SKM-1 treated with dmso at 0.1 percent for 144 hours (cell line): ENCODE data around the gene EPHB1.
"Not testable (repeated sequence)": the region's sequence is repeated elsewhere in the genome, so short reads cannot be mapped to it uniquely, and the experiment has no call there.

ENCODE experiments used
- DNase-seq: peaks from one replicate; lab custom pipeline; 2025; ENCODE audit not compliant: unreplicated experiment; lab: John Stamatoyannopoulos, UW

EPHB1 gene

DNA sequence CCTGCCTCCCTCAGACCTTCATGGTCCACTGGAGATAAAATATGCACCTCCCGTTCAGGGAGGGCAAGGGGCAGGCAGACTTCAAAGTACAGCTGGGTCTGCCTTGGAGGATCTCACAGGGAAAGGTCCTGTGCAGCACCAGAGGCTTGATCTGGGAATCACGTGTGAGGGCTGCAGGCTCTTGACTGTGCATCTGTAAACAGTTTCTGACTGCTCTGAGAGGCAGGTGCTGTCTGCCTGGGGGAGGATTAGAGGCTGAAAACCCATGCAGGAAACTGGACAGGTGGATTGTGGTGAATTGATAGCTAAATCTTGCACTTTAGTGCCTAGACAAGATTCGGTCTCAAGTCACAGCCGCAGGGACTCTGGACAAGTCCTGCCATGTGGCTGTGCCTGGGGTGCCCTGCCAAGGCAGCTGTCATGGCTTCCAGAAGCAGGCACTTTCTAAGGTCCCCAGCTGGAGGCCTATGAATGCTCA, 239.3 kb downstream of the EPHB1 start:
- no peak for DNase-seq

- DNase-seq, result no peak
These were observed 239.9 kb downstream of the EPHB1 start for GRCh38 chr3:135034891-135035440.

DNA sequence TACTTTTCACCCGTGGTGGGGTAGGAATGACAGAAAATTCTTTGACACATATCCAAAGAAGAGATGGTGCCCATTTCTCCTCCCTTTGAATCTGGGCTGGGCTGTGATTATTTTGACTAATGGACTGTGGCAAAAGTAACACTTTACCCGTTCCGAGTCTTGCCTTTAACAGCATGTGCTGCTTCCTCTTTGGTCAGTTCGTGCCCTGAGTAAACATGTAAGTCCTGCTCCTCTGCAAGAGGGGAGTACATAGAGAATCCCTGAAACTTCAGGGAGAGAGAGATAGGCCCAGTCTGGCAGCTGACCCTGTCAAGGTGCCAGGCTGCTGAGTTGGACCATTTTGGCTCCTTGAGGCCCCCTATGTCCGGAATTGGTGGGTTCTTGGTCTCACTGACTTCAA, 243.1 kb downstream of the EPHB1 start:
- no peak for DNase-seq

DNA sequence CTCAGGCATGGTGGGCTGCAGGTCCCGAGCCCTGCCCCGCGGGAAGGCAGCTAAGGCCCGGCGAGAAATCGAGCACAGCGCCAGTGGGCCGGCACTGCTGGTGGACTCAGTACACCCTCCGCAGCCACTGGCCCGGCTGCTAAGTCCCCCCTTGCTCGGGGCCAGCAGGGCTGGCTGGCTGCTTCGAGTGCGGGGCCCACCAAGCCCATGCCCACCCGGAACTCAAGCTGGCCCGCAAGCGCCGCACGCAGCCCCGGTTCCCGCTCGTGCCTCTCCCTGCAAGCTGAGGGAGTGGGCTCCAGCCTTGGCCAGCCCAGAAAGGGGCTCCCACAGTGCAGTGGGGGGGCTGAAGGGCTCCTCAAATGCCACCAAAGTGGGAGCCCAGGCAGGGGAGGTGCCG, 244.5 kb downstream of the EPHB1 start:
- DNase-seq, result not testable (repeated sequence)

DNA sequence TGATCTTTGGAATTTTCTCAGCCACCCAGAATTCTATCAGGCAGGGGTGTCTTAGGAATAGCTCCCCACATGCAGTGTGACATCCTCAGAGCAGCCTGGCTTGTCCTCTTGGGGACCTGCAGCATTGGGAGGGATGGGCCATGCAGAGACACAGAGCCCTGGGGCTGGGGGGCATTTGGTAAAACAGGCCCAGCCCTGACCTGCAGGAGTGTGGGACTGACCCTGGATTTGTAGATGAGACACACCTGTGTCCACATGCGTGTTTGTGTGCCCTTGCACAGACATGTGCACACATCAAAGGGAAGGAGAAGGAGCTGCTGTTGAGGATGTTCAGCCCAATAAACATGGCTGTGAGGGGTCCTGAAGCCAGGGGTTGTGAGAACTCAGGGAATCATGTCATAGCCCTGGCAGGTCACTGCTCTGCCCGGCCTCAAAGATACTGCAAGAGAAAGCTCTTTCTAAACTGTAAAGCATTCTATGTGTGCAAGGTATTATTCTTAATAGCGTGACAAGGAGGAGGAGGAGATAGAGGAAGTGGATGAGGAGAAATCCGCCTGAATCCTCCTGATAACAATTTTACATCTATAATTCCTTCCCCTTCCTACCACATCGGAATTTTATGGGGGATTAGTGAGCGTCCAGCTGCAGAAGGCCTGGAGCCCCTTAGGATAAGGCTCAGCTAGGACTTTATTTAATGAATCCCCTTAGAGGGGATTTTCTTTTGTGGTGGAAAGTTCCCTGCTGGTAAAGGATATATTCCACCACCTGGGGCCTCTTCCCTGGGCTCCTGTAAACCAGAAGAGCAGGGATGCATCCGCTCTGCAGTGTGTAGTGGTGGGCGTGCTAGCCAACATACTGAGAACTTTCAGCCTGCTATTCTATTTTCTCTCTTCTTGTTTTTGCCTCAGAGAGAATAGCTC, 245.5 kb downstream of the EPHB1 start:
- DNase-seq, result no peak

DNA sequence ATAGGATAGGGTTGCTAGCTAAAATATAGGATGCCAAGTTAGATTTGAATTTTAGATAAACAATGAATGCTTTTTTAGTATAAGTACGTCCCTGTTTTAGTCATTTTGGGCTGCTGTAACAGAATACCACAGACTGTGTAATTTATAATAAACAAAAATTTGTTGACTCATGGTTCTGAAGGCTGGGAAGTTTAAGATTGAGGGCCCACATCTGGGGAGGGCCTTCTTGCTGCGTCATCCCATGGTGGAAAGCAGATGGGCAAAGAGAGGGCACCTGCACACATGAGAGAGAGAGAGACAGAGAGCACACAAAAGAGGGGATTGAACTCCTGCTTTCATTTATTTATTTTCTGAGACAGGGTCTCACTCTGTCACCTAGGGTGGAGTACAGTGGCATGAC, 246.5 kb downstream of the EPHB1 start:
- DNase-seq, result no peak

DNA sequence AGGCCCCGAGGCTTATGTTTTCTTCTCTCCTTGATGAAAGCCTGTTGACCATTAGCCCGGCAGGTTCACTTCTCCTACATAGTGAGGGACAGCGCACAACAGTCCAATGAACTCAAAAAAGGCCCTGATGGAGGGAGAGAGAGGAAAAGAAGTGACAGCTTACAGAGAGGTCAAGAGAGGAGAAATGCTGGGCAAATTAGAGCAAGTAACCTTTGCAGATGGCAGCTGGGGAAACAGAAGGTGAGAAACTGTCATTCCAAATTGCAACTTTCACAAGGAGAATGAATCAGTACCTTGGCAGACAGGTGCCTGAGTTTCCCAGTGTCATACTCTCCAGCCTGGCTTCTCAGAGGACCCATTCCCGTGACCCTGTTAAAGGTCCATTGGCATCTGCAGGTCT, 252.0 kb downstream of the EPHB1 start:
- DNase-seq, result no peak

DNA sequence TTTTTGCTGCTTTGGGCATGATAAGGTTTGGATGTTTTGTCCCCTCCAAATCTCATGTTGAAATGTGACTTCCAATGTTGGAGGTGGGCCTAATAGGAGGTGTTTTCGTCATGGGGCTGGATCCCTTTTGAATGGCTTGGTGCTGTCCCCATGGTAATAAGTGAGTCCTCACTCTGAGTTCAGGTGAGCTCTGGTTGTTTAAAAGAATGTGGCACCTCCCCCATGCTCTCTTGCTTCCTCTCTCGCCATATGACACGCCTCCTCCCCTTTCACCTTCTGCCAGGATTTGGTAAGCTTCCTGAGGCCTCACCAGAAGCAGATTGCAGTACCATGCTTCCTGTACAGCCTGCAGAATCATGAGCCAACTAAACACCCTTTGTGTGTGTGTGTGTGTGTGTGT, 255.5 kb downstream of the EPHB1 start:
- DNase-seq, result no peak

DNA sequence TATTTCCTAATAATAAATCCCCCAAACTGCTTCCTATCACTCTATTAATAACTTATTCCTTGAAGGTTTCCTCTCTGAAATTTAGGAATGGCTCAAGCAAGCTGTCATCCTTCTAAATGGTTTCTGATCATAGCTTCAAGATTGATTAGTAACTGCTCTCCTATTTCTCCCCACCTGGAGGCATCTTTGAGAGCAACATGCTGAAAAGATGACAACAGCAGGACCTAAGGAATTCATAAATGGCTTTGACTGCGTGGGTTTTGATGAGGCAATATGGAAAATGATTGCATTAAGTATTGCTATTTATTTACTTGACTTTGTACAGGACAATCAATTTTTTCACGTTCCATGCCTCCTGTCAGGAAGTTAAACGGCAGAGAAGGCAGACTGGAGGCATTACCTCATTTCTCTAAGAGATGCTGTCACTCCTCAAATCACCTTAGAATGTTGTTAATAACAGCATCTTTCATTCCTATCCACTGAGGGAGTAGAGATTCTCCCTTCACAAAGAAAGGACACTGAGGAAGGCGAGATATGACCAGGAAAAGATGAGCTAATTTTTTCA, 256.4 kb downstream of the EPHB1 start:
- no peak for DNase-seq

DNA sequence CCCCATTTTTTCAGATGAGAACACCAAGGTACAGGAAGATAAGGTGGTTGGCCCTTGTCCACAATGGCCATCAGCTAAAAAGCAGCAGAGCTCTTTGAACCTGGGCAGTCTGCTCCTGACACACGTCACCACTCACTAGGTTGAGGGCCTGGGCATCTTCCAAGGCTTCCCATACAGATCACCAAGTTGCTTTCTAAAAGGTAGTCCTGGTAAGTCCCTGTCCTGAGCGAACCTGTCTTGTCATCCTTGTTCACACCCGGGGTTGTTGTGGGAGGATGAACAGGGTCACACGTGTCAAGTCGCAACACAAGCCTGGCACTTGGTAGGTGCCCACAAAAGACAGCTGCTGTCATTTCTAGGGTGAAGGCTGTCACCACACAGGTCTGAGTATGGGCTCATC, 260.4 kb downstream of the EPHB1 start:
- DNase-seq, result no peak

DNA sequence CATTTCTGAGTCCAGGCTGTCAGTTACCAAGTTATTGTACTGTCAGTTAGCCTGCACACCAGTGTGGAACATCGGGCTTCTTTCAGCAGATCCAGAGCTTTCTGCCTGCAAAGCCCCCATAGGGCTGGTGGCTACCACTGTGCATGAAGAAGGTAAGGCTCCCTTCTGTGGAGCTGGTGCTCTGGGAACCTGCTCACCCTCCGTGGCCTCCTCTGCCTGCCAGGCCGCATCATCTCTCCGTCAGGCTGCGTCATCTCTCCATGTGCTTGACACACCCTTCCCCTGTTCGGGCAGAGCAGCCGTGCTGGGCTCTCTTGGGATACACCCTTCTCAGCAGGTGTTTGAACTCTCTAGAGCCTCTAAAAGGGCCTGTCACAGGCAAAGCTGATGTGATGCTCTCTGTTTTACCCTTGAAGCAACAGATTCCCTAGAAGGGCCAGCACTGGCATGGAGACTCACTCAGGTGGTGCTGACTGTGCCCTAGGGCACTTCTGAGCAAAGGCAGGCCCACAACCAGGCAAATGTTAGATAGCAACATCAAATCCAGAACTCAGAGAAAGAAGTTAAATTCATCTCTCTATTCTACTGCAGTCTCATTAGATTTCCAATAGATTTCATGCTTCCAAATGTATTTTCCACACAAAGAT, 261.1 kb downstream of the EPHB1 start:
- no peak for DNase-seq

GRCh38 chr3:135056733-135057310, 261.8 kb downstream of the EPHB1 start:
- no peak for DNase-seq

DNA sequence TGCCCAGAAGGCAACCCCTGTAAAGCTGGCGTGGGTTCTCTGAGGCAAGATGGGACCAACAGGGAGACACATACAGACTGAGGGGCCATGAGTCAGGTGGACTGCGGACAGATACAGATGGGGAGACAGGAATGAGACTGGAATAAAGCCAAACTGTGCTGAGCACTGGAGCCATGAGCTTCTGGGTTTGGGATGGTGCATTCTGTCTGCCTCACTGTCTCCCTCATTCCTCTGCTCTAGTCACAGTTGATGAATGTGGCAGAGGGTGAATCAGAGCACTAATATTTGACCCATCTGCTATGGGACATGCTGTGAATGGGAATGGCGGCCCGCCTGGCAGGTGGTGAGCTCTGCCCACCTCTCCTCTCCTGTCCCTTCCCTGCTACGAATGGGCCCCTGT, 262.9 kb downstream of the EPHB1 start:
- DNase-seq, result no peak

- DNase-seq, result no peak
These were observed 264.5 kb downstream of the EPHB1 start for GRCh38 chr3:135059580-135059979.

GRCh38 chr3:135066844-135067727, 272.0 kb downstream of the EPHB1 start:
- not testable (repeated sequence) for DNase-seq

- no peak for DNase-seq
These were observed 273.0 kb downstream of the EPHB1 start for GRCh38 chr3:135068011-135068410.

- no peak for DNase-seq
These were observed 274.3 kb downstream of the EPHB1 start for GRCh38 chr3:135069406-135069805.

DNA sequence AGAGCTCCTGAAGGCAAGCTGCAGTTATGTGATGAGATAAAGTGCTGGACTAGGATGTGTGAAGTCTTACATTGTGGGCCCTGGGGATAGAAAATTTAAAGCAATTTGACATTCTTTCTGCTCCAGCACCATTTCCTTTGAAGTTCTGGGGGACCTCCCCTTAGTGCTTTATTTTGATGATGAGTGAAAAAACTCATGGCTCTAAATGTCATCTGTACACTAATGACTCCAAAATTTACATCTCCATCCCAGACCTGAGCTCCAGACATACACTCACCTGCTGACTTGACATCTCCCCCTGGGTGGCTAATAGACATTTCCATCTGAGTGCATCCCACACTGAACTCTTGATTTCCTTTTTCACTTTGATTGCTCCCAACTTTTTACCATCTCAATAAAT, 276.4 kb downstream of the EPHB1 start:
- DNase-seq, result no peak

DNA sequence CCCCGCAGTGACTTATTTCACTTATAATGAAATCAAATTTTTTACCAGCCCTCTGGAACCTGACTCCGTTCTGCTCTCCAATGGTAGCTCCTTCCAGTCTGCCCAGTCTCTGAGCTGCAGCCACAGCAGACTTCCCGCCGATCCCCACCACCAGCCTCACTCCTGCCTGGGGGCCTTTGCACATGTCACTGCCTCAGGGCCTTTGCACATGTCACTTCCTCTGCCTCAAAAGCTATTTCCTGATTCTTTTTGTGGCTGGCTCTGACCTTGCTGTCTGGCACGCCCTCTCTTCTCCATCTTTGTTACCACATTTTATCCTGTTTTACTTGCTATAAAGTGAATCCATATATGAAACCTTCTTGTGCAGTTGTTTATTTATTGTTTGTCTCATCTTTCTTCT, 277.4 kb downstream of the EPHB1 start:
- DNase-seq, result no peak

- no peak for DNase-seq
These were observed 280.1 kb downstream of the EPHB1 start for GRCh38 chr3:135075157-135075556.
